BLaER1 (cell line): ENCODE data around the gene RAC3.

Experiments used
- H3K27ac ChIP-seq: shearing (Covaris generic); formaldehyde crosslinking; 2 replicates; pipeline ENCODE4 v1.8.1; 2022
- H3K27me3 ChIP-seq: shearing (Covaris generic); formaldehyde crosslinking; 2 replicates; pipeline ENCODE4 v1.8.1; 2022
- H3K36me3 ChIP-seq: shearing (Covaris generic); formaldehyde crosslinking; 2 replicates; pipeline ENCODE4 v1.8.1; 2022
- H3K4me1 ChIP-seq: shearing (Covaris generic); formaldehyde crosslinking; 2 replicates; pipeline ENCODE4 v1.8.1; 2022
- H3K4me2 ChIP-seq: shearing (Covaris generic); formaldehyde crosslinking; 2 replicates; pipeline ENCODE4 v1.8.1; 2022
- H3K4me3 ChIP-seq: shearing (Covaris generic); formaldehyde crosslinking; 2 replicates; pipeline ENCODE4 v1.8.1; 2022
- H3K9ac ChIP-seq: shearing (Covaris generic); formaldehyde crosslinking; 2 replicates; pipeline ENCODE4 v1.8.1; 2022
- H3K9me3 ChIP-seq: shearing (Covaris generic); formaldehyde crosslinking; 2 replicates; pipeline ENCODE4 v1.8.1; 2022
- H4K20me1 ChIP-seq: shearing (Covaris generic); formaldehyde crosslinking; 2 replicates; pipeline ENCODE4 v1.8.1; 2022
- Cebpa-rat ChIP-seq: shearing (Covaris generic); IDR thresholded peaks from 2 replicates; pipeline ENCODE4 v1.8.1; 2022

Gene RAC3

DNA sequence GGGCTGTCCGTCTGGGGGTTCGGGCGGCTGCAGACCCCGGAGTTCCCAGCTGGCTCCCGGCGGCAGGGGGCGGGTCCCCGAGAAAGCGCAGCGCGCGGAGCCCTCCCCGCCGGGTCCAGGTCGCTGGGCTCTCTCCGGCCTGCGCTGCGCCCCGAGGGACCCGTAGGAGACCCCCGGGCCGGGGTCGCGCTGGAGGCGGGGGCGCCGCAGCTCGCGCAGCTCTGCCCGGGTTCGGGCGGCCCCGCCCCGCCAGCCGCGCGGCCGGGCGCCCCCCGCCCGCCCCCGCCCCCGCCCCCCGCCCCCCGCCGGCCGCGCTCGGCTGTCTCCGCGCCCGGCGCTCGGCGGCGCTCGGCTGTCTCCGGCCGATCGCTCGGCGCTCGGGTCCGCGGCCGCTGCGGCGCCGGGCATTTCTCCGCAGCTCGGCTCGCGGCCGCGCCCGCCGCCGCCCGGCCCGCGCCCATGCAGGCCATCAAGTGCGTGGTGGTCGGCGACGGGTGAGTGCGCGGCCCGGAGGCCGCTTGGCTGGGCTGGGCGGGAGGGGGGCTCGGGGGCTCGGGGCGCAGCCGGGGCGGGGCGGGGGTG is at the start of gene RAC3:
TSS of gene RAC3 (plus strand) at position 376 of the 582 bp plus-strand sequence. CDS start at position 460, 84 bp downstream.
- peaks cover 17% of the 10 kb centered on the region; the same call in 1 of the 2 replicates for H3K27me3 ChIP-seq
- H3K4me2 ChIP-seq, result peak within 1 kb of the TSS; percentile 99
- H4K20me1 ChIP-seq, result peaks cover 41% of the 10 kb centered on the region
- H3K36me3 ChIP-seq, result peaks cover 32% of the 10 kb centered on the region
- H3K4me1 ChIP-seq, result peaks cover 52% of the 10 kb centered on the region
- peak within 1 kb of the TSS; percentile 79 for H3K9ac ChIP-seq
- TF ChIP-seq Cebpa-rat, result no peak
- peak within 1 kb of the TSS; percentile 74 for H3K4me3 ChIP-seq
- no peaks in the 10 kb centered on the region for H3K9me3 ChIP-seq
- peak within 1 kb of the TSS; percentile 60 for H3K27ac ChIP-seq

DNA sequence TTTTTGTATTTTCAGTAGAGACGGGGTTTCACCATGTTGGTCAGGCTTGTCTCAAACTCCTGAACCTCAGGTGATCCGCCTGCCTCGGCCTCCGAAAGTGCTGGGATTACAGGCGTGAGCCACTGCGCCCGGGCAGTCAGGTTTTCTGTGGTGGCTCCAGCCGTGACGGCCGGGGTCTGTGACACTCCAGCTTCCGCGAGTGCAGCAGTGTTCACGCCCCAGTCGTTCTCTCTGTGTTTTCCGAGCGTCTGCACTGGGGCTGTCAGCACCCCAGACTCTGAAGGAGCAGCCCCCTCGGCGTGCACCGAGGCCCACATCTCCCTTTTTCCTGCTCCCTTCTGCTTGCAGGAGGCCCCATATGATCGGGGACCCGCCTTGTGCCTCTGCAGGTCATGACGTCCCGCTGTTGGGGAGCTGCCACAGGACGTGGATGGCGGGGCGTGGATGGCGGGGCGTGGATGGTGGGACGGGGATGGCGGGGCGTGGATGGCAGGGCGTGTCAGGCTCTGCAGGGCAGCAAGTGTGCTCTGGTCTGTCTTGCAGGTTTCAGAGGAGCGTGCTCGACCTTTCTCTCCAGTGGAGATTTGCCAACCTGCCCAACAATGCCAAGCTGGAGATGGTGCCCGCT is 48.4 kb upstream of the RAC3 start:
- TF ChIP-seq Cebpa-rat, result no peak
- H3K36me3 ChIP-seq, result peaks cover 44% of the 10 kb centered on the region

DNA sequence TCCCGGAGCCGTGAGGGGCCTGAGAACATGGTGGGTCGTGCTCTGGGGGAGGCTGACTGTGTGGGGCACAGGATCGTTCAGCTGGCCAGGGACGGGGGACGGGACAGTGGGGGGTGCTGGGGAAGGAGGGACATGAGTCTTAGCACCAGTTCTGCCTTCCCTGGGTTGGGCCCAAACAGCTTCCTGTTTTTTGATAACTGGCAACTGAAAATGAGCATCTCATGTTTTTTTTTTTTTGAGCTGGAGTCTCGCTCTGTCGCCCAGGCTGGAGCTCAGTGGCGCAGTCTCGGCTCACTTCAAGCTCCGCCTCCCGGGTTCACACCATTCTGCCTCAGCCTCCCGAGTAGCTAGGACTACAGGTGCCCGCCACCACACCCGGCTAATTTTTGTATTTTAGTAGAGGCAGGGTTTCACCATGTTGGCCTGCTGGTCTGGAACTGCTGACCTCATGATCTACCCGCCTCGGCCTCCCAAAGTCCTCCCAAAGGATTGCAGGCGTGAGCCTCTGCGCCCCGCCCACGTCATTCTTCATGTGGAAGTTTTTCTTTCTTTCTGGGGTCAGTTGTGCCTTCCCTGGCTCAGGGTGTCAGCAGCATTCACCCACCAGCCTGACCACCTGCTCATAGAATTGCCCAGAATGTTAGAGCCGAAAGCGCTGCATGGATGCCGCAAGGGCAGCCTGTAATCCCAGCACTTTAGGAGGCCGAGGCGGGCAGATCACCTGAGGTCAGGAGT is 47.7 kb upstream of the RAC3 start:
- H3K27ac ChIP-seq, result no peak overlapping the region
- no peak overlapping the region for H3K9ac ChIP-seq
- H4K20me1 ChIP-seq, result peaks cover 83% of the 10 kb centered on the region
- H3K4me2 ChIP-seq, result peak overlapping the region; percentile 25
- peaks cover 43% of the 10 kb centered on the region for H3K36me3 ChIP-seq
- no peak overlapping the region for H3K4me3 ChIP-seq
- peaks cover 57% of the 10 kb centered on the region for H3K4me1 ChIP-seq
- no peaks in the 10 kb centered on the region for H3K9me3 ChIP-seq
- H3K27me3 ChIP-seq, result peaks cover 39% of the 10 kb centered on the region
- no peak for TF ChIP-seq Cebpa-rat

More for the DNA sequence above, 48.4 kb upstream of the RAC3 start:
- Histone ChIP-seq H3K9me3 (no peaks in the 10 kb centered on the region), H3K27ac (no peak overlapping the region), H3K4me3 (no peak overlapping the region), H3K27me3 (peaks cover 44% of the 10 kb centered on the region), H3K4me2 (peak overlapping the region; percentile 25; the same call in 1 of the 2 replicates), H3K9ac (no peak overlapping the region), H4K20me1 (peaks cover 83% of the 10 kb centered on the region), H3K4me1 (peaks cover 64% of the 10 kb centered on the region)

DNA sequence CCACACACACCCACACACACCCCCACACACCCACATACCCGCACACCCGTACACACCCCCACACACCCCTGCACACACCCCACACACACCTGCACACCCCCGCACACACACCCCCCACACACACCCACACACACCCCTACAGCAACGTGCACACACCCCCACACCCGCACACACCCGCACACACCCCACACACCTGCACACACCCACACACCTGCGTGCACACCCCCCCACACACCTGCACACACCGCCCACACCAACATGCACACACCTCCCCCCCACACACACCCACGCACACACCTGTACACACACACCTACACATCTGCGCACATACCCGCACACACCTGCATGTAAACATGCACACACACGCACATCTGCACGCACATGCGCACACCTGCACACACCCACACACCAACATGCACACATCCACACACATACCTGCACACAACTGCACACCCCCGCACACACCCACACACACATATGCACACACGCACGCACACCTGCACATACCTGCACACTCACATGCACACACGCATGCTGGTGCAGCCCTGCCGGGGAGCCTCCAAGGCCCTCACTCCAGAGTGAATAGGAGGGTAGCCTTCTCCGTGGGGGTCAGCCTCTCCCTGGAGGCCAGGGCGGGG is 46.6 kb upstream of the RAC3 start:
- no peak for TF ChIP-seq Cebpa-rat
- Histone ChIP-seq H3K27me3 (peaks cover 28% of the 10 kb centered on the region), H3K9me3 (no peaks in the 10 kb centered on the region), H4K20me1 (peaks cover 83% of the 10 kb centered on the region), H3K4me3 (no peak overlapping the region), H3K27ac (no peak overlapping the region), H3K9ac (no peak overlapping the region), H3K4me1 (peaks cover 52% of the 10 kb centered on the region), H3K36me3 (peaks cover 40% of the 10 kb centered on the region), H3K4me2 (no peak overlapping the region)

DNA sequence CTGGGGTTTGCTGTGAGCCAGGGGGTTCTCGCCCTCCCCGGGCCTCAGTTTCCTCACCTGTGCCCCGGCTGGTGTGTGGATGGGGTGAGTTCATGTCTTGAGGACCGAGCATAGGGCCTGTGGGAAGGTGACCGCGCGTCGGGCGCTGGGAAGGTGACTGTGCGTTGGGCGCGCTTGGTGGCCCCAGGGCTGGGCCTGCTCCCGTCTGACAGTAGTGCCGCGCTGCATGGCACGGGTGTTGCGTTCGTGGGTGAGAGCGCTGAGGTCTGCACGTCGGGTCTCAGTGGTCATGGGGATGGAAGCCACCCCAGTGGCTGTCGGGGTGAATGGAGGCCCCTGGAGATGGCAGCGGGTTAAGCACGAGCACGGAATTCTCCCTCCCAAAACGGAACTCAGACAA is 44.9 kb upstream of the RAC3 start:
- Histone ChIP-seq H3K4me1 (peaks cover 39% of the 10 kb centered on the region), H3K27me3 (peaks cover 17% of the 10 kb centered on the region), H3K9ac (0 out of 2 replicates have a peak overlapping the region, but pooled peaks have one; percentile 34), H4K20me1 (peaks cover 83% of the 10 kb centered on the region), H3K9me3 (peaks cover 8% of the 10 kb centered on the region; the same call in 1 of the 2 replicates), H3K27ac (no peak overlapping the region), H3K4me2 (no peak overlapping the region), H3K36me3 (peaks cover 52% of the 10 kb centered on the region), H3K4me3 (no peak overlapping the region)
- no peak for TF ChIP-seq Cebpa-rat

DNA sequence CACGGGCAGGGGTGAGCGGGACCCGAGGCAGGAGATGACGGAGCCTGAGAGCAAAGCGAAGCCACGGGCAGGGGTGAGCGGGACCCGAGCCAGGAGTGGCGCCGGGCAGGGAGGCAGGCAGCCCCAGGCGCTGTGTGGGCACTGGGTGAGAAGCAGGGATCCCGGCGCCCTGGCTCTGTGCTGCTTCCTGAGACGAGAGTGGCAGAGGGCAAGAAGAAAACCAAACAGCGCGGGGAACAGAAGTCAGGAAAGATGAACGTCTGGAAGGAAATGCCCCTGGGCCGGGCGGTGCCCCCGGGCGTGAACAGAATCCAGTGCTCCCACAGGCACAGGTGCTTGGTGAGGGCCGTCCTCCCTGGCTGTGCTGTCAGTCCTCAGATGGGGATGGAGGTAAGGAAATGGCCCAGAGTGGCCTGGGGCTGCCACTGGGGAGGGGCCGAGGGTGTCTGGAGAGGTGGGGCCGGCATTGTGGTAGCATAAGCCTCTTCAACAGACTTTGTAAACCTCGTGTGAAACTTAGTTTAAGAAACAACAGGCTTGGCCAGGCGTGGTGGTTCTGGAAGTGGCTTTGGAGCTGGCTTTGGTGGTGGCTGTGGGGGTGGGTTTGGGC is 44.2 kb upstream of the RAC3 start:
- Histone ChIP-seq H3K36me3 (peaks cover 52% of the 10 kb centered on the region), H3K4me3 (no peak overlapping the region), H4K20me1 (peaks cover 83% of the 10 kb centered on the region), H3K27ac (no peak overlapping the region), H3K27me3 (peaks cover 10% of the 10 kb centered on the region), H3K9me3 (peaks cover 8% of the 10 kb centered on the region; the same call in 1 of the 2 replicates), H3K4me1 (peaks cover 39% of the 10 kb centered on the region), H3K9ac (0 out of 2 replicates have a peak overlapping the region, but pooled peaks have one; percentile 34), H3K4me2 (0 out of 2 replicates have a peak overlapping the region, but pooled peaks have one; percentile 9)
- no peak for TF ChIP-seq Cebpa-rat

DNA sequence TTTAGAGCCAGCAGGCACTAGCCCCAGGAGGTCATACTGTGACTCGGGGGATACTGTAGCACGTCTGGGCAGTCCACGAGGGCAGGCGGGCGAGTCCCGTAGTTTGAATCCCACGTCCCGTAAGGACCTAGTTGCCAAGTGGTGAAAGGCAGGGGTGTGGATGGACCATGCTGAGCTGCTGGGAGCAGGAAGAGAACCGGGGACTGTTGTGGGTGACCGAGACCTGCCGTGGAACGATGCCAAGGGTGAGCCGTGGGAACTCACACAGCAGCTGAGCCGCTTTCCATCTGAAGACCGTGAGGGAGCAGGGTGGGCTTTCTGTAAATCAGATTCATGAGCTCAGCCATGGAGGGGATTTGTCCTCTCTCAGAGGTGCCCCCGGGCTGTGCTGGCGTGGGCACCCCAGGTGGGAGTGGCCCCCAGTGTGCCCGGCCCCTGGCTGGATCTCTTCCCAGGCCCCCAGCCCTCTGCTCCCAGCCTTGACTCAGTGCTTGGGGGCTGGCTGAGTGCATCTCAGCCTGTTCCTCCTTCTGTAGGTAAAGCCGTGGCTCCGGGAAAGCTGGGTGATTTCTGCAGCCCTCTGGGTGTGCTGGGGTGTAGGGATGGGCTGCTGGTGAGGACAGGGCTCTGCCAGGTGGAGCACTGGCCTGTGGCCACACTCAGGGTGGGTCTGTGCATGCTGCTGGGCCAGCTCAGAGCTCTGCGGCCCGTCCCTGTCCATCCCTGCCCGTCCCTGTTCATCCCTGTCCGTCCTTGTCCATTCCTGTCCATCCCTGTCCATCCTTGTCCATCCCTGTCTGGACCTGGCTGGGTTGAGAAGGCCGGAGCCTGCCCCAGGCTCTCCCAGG is 40.4 kb upstream of the RAC3 start:
- no peak overlapping the region for H3K27ac ChIP-seq
- peaks cover 8% of the 10 kb centered on the region; the same call in 1 of the 2 replicates for H3K9me3 ChIP-seq
- no peak for TF ChIP-seq Cebpa-rat
- H3K36me3 ChIP-seq, result peaks cover 27% of the 10 kb centered on the region
- H3K4me2 ChIP-seq, result peak overlapping the region; percentile 30; the same call in 1 of the 2 replicates
- no peak overlapping the region for H3K4me3 ChIP-seq
- peaks cover 39% of the 10 kb centered on the region for H3K4me1 ChIP-seq
- H3K9ac ChIP-seq, result no peak overlapping the region
- H3K27me3 ChIP-seq, result 0 out of 2 replicates have a peak, but pooled peaks cover 5% of the 10 kb centered on the region
- peaks cover 93% of the 10 kb centered on the region for H4K20me1 ChIP-seq

DNA sequence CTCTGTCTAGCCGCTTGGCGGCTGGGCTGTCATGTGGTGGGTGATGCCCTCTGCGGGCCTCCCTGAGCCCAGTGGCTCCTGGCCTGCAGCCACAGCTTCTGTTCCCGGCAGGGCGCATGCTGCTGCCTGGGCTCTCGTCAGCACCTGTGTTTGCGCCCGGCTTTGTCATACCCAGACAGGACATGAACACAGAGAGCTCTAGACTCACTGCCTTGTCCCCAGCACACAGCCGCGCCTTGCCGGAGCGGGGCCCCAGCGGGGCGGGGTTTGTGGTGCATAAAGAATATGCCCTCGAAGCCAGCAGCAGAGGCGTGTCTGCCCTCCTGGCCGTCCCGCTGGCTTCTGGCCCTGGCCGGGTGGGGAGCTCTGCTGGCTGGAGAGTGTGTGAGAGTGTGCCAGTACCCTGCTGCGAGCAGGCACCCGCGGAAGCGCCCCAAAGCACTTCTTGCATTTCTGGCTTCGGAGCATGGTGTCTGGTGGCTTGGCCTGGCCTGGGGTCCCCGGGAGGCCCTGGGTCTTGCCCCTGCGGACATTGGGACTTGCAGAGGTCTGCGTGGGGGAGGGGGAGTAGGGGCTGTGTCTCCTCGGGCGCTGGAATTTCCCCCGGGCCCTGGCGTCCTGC is 39.7 kb upstream of the RAC3 start:
- Histone ChIP-seq H3K4me3 (no peak overlapping the region), H3K4me1 (peaks cover 38% of the 10 kb centered on the region), H3K9ac (no peak overlapping the region), H3K9me3 (peaks cover 8% of the 10 kb centered on the region; the same call in 1 of the 2 replicates), H4K20me1 (peaks cover 85% of the 10 kb centered on the region), H3K36me3 (peaks cover 22% of the 10 kb centered on the region; the same call in 1 of the 2 replicates), H3K27ac (no peak overlapping the region), H3K27me3 (0 out of 2 replicates have a peak, but pooled peaks cover 5% of the 10 kb centered on the region), H3K4me2 (peak overlapping the region; percentile 30)
- TF ChIP-seq Cebpa-rat, result no peak
